Uterus (tissue), 4 donors: ENCODE measurements around the gene BRSK2. TPM values are rescaled to one million over a fixed set of nuclear protein-coding genes. Genes with fewer than 3 reads are reported as not detected.

Source experiments
- DNase-seq, 2 donors: peaks; one replicate each; pipeline ENCODE4 v3.0.0-alpha.2; 2019 to 2020
- H3K27ac ChIP-seq, 2 donors: fragments of 200-600 bp; sonication (generic); 1 replicate in 1 of 2; 2 replicates in 1 of 2; pipeline ENCODE4 v1.5.1; 2016 to 2018
- H3K27me3 ChIP-seq, 2 donors: fragments of 200-600 bp; sonication (generic); one replicate each; pipeline ENCODE4 v1.5.1; 2018 to 2019; ENCODE audit warnings: control low read depth in 1 of 2
- H3K36me3 ChIP-seq, 2 donors: fragments of 200-600 bp; sonication (generic); one replicate each; pipeline ENCODE4 v1.5.1; 2019; ENCODE audit warnings: control low read depth in 1 of 2
- H3K4me1 ChIP-seq, 2 donors: fragments of 200-600 bp; sonication (generic); one replicate each; pipeline ENCODE4 v1.5.1; 2018 to 2019; ENCODE audit warnings: control low read depth in 1 of 2
- H3K4me3 ChIP-seq, 2 donors: fragments of 200-600 bp; sonication (generic); 1 replicate in 1 of 2; 2 replicates in 1 of 2; pipeline ENCODE4 v1.5.1; 2018 to 2019; ENCODE audit warnings: mild to moderate bottlenecking in 1 of 2
- H3K9me3 ChIP-seq, 2 donors: fragments of 200-600 bp; sonication (generic); one replicate each; pipeline ENCODE4 v1.5.1; 2019; ENCODE audit warnings: control low read depth in 1 of 2
- POLR2A ChIP-seq, 2 donors: fragments of 450-650 bp; IDR thresholded peaks; one replicate each; pipeline ENCODE4 v1.6.1; 2016; ENCODE audit warnings: antibody characterized with exemption in 2 of 2, mild to moderate bottlenecking in 1 of 2, moderate library complexity in 1 of 2
- intact Hi-C: fragments of 100-400 bp; cut with DNase I; formaldehyde crosslinking; loops from one replicate; pipeline ENCODE4 v1.15.1; 2023; ENCODE audit warnings: low total_unique reads
- total RNA-seq, 4 donors: library from RNA; depleted of rRNA in 3 of 4; stranded (reverse); fragments of >200 nt in 3 of 4; gene quantifications; one replicate each; pipeline versions ENCODE4 v1.1.0 to v1.2.4, GENCODE V29; 2014 to 2023
- TF ChIP-seq, protein P1 (sequence below), 4 experiments: fragments of 200-600 bp in 2 of 4; fragments of 450-650 bp in 2 of 4; sonication (generic) in 2 of 4; IDR thresholded peaks; one replicate each; pipeline ENCODE4 v1.5.1; 2016 to 2019; ENCODE audit warnings: antibody characterized with exemption in 4 of 4, mild to moderate bottlenecking in 2 of 4, moderate library complexity in 1 of 4
- donor health status: DM: yes; HTN: yes; CAD: no.

The BRSK2 gene
- total RNA-seq, 4 donors from 2014 or later = 1.5 to 2.2 TPM; not detected in 2

DNA sequence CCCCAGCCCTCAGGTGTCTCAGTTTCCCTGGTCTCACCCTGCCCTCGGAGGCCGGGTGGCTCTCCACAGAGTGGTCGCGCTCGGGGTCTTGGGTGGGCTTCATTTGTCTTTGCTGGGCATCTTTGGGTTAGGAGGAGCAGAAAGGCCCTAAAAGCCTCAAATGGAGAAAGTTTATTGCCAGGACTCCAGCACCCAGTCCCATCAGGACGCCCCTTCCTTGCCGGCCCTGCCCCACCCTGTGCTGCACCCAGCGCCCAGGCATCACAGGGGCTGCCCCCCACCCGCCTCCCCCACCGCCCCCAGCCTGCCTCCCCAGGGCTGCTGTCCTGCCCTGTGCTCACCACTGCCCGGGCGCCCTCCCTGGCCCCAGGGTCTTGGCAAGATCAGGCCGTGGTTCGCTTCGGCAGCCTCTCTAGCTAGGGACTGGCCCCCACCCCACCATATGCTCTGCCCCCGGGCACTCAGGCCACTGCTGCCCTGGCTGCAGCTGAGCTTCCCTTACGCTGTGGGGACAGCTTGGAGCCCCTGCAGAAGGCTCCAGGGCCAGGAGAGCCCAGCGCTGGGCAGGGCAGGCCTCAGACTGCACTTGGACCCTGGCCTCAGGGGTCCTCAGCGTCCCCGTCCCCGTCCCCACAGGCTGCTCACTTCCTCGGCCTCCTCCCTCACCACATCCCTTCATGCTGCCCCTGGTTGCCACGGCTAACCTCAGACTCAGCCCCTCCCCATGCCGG is 65.5 kb downstream of the BRSK2 start:
- intact Hi-C loops = no loop called here
- Histone ChIP-seq H3K9me3 (no peaks in the 10 kb centered on the region), H3K4me3 (no peak overlapping the region), H3K36me3 (no peaks in the 10 kb centered on the region), H3K27me3 (no peaks in the 10 kb centered on the region), H3K27ac (no peak overlapping the region), H3K4me1 (peaks cover 0 to 14% of the 10 kb centered on the region in 2 donors)
- TF ChIP-seq, protein P1, sequence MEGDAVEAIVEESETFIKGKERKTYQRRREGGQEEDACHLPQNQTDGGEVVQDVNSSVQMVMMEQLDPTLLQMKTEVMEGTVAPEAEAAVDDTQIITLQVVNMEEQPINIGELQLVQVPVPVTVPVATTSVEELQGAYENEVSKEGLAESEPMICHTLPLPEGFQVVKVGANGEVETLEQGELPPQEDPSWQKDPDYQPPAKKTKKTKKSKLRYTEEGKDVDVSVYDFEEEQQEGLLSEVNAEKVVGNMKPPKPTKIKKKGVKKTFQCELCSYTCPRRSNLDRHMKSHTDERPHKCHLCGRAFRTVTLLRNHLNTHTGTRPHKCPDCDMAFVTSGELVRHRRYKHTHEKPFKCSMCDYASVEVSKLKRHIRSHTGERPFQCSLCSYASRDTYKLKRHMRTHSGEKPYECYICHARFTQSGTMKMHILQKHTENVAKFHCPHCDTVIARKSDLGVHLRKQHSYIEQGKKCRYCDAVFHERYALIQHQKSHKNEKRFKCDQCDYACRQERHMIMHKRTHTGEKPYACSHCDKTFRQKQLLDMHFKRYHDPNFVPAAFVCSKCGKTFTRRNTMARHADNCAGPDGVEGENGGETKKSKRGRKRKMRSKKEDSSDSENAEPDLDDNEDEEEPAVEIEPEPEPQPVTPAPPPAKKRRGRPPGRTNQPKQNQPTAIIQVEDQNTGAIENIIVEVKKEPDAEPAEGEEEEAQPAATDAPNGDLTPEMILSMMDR (IDR thresholded peaks at IDR 0.05) = no peak
- TF ChIP-seq POLR2A (IDR thresholded peaks at IDR 0.05) = no peak
- no peak for DNase-seq

- Histone ChIP-seq H3K4me3 (no peak overlapping the region), H3K4me1 (peaks cover 0 to 14% of the 10 kb centered on the region in 2 donors), H3K36me3 (no peaks in the 10 kb centered on the region), H3K27ac (no peak overlapping the region), H3K9me3 (no peaks in the 10 kb centered on the region), H3K27me3 (no peaks in the 10 kb centered on the region)
- TF ChIP-seq, protein P1 (IDR thresholded peaks at IDR 0.05) = no peak
- intact Hi-C loops = loop anchor here (2.0 kb wide), 1 partner anchor 59 kb away; no protein-coding TSS in a partner anchor
- DNase-seq = no peak
Measured at GRCh38 chr11:1455763-1456060, 66.0 kb downstream of the BRSK2 start.

GRCh38 chr11:1456176-1456575 is 66.4 kb downstream of the BRSK2 start:
- Histone ChIP-seq H3K27me3 (no peaks in the 10 kb centered on the region), H3K9me3 (no peaks in the 10 kb centered on the region), H3K4me1 (peaks cover 0 to 15% of the 10 kb centered on the region in 2 donors), H3K36me3 (no peaks in the 10 kb centered on the region), H3K4me3 (no peak overlapping the region), H3K27ac (no peak overlapping the region)
- intact Hi-C loops = loop anchor here (2.0 kb wide), 1 partner anchor 59 kb away; no protein-coding TSS in a partner anchor
- no peak for TF ChIP-seq POLR2A (IDR thresholded peaks at IDR 0.05)
- TF ChIP-seq, protein P1 (IDR thresholded peaks at IDR 0.05) = no peak
- DNase-seq = no peak

- intact Hi-C loops = loop anchor here (2.0 kb wide), 1 partner anchor 58 kb away; no protein-coding TSS in a partner anchor
- no peaks in the 10 kb centered on the region for H3K27me3 ChIP-seq
Measured at GRCh38 chr11:1456596-1457325, 67.0 kb downstream of the BRSK2 start.

More at GRCh38 chr11:1456596-1457325, 67.0 kb downstream of the BRSK2 start:
- TF ChIP-seq, protein P1 (IDR thresholded peaks at IDR 0.05) = no peak
- TF ChIP-seq POLR2A (IDR thresholded peaks at IDR 0.05) = no peak
- DNase-seq = no peak
- Histone ChIP-seq H3K27ac (no peak overlapping the region), H3K4me3 (no peak overlapping the region), H3K4me1 (peaks cover 0 to 18% of the 10 kb centered on the region in 2 donors), H3K9me3 (no peaks in the 10 kb centered on the region), H3K36me3 (no peaks in the 10 kb centered on the region)
